SH-SY5Y (cell line): ENCODE data around the gene GJB5.

Source experiments
- GATA2 ChIP-seq: IDR thresholded peaks from 2 replicates; pipeline ENCODE4 v1.6.1; 2011; ENCODE audit warnings: mild to moderate bottlenecking, low read depth, low read length
- GATA3 ChIP-seq: IDR thresholded peaks from 2 replicates; pipeline ENCODE4 v1.6.1; 2011; ENCODE audit warnings: low read depth, mild to moderate bottlenecking, low read length, moderate library complexity

- TF ChIP-seq GATA3, result no peak
- TF ChIP-seq GATA2, result no peak
Measured at GRCh38 chr1:34779526-34779925, 24.7 kb downstream of the GJB5 start.
